Measurements from ENCODE around the gene MAOB.
"Not testable (repeated sequence)": the region's sequence is repeated elsewhere in the genome, so short reads cannot be mapped to it uniquely, and the experiment has no call there.

MAOB gene

GRCh38 chrX:43882294-43882681, at the start of gene MAOB:
MAOB (minus strand) TSS chrX:43882450; CDS start chrX:43882299, 151 bp downstream.
- no peak for DNase-seq

- not testable (repeated sequence) for DNase-seq
Measured at GRCh38 chrX:43922032-43922431, 39.8 kb upstream of the MAOB start.

GRCh38 chrX:43910772-43911171, 28.5 kb upstream of the MAOB start:
- not testable (repeated sequence) for DNase-seq

GRCh38 chrX:43910012-43910411, 27.8 kb upstream of the MAOB start:
- DNase-seq, result no peak

GRCh38 chrX:43909141-43909540, 26.9 kb upstream of the MAOB start:
- no peak for DNase-seq

GRCh38 chrX:43899878-43900815, 17.9 kb upstream of the MAOB start:
- no peak for DNase-seq

GRCh38 chrX:43898406-43899035, 16.3 kb upstream of the MAOB start:
- no peak for DNase-seq

- DNase-seq, result no peak
Measured at GRCh38 chrX:43897290-43897689, 15.0 kb upstream of the MAOB start.

- DNase-seq, result no peak
Measured at GRCh38 chrX:43892336-43892870, 10.2 kb upstream of the MAOB start.

- no peak for DNase-seq
Measured at GRCh38 chrX:43885617-43886016, 3.4 kb upstream of the MAOB start.

- DNase-seq, result no peak
Measured at GRCh38 chrX:43881410-43882293, 598 bp downstream of the MAOB start.

GRCh38 chrX:43880425-43880824, 1.8 kb downstream of the MAOB start:
- DNase-seq, result no peak

- DNase-seq, result no peak
Measured at GRCh38 chrX:43878906-43879526, 3.2 kb downstream of the MAOB start.

GRCh38 chrX:43876680-43877079, 5.6 kb downstream of the MAOB start:
- no peak for DNase-seq

GRCh38 chrX:43870758-43871419, 11.4 kb downstream of the MAOB start:
- no peak for DNase-seq

GRCh38 chrX:43870011-43870410, 12.2 kb downstream of the MAOB start:
- DNase-seq, result no peak

- DNase-seq, result no peak
Measured at GRCh38 chrX:43868791-43869190, 13.5 kb downstream of the MAOB start.

GRCh38 chrX:43866423-43866822, 15.8 kb downstream of the MAOB start:
- no peak for DNase-seq

- no peak for DNase-seq
Measured at GRCh38 chrX:43865791-43866190, 16.5 kb downstream of the MAOB start.

- DNase-seq, result no peak
Measured at GRCh38 chrX:43862434-43862833, 19.8 kb downstream of the MAOB start.

- DNase-seq, result no peak
Measured at GRCh38 chrX:43861750-43862149, 20.5 kb downstream of the MAOB start.

Measured in NCI-H1048 (cell line).